GM10248 (cell line): ENCODE measurements around the gene STK38.

Experiments used
- CTCF ChIA-PET: fragments of 300-600 bp; sonication (Branson Sonifier 250); formaldehyde crosslinking; extraction: SDS; loops from one replicate; lab custom pipeline; 2021; ENCODE audit warnings: antibody characterized with exemption; lab: Yijun Ruan, JAX
- POLR2A ChIA-PET: fragments of 350-650 bp; sonication (Branson Sonifier 250); formaldehyde crosslinking; extraction: SDS; loops from one replicate; lab custom pipeline; 2020; ENCODE audit warnings: antibody characterized with exemption; lab: Yijun Ruan, JAX
- DNase-seq: peaks from one replicate; pipeline ENCODE4 v3.0.0; 2012; ENCODE audit errors: extremely low spot score
- CTCF ChIP-seq: IDR thresholded peaks from 2 replicates; pipeline ENCODE4 v1.5.1; 2012; ENCODE audit warnings: mild to moderate bottlenecking, low read depth; ENCODE audit errors: extremely low read depth, missing control alignments, control extremely low read depth

STK38 gene

DNA sequence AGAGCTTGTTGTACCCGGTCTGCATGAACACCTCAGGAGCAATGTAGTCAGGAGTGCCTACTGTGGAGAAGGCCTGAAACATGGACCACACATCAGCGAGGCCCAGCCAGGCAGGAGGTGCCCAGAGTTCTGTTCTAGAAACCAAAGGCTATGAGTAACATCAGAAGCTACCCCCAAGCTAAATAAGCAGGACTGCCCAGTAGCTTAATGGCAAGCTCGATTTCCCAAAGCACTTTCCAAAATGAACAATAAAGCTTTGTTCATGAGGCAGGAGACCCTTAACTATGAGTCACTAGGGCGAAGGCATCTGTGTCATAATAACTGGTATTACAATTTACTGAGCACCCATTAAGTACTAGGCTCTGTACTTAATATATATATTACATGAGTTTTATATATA is 47.4 kb downstream of the STK38 start:
- POLR2A ChIA-PET = no interaction called here
- no peak for DNase-seq
- CTCF ChIA-PET = interaction anchor here (0.8 to 1.7 kb wide), 7 partner anchors 8 to 22 kb away, joined by 3 to 5 read pairs (median 3); no protein-coding TSS in a partner anchor
- TF ChIP-seq CTCF = no peak

- DNase-seq = no peak
- POLR2A ChIA-PET = no interaction called here
- TF ChIP-seq CTCF = no peak
- CTCF ChIA-PET = interaction anchor here (1.1 kb wide), 1 partner anchor 15 kb away, joined by 3 read pairs; no protein-coding TSS in a partner anchor
Observed at GRCh38 chr6:36495086-36495485, 52.2 kb downstream of the STK38 start.

DNA sequence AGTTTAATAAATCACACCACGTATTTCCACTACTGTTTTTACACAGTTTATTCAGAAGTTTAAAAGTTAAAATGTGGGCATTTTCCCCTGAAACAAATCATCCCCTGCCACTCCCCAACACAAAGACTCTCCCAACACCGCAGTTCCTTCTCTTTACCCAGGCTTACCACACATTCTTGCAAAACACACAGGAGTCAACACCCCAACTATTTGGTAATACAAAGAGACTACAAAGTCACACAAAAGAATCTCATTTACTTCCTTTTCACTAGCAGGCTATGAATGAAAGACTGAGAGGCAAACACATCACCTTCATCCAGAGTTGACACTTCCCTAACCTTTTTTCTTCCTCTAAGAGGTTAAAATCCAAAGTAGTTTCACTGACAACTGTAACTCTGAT is 53.4 kb downstream of the STK38 start:
- no peak for TF ChIP-seq CTCF
- DNase-seq = no peak
- POLR2A ChIA-PET = no interaction called here
- CTCF ChIA-PET = no interaction called here

GRCh38 chr6:36493319-36493718 is 54.0 kb downstream of the STK38 start:
- CTCF ChIA-PET = interaction anchor here (1.1 kb wide), 1 partner anchor 11 kb away, joined by 3 read pairs; no protein-coding TSS in a partner anchor
- POLR2A ChIA-PET = interaction anchor here (0.6 kb wide), 2 partner anchors 13 to 15 kb away, joined by 3 to 8 read pairs; no protein-coding TSS in a partner anchor
- DNase-seq = no peak
- TF ChIP-seq CTCF = no peak

DNA sequence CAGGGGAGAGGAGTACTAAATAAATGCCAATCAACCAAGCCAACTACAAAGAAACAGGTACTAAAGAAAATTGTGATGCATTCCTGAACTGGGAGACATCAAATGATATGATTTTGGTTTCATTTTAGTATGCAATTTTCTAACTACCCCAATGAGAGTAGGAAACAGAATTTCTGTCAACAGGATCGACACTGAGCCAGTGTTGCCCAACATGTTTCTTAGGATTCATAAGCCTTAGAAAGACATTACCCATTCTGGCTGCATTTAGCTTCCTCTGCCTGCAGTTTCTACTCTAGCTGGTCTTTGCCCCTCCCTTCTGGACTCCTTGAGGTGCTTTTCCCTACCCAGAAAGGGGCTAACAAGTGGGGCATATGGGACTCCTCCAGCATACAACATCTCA is 54.7 kb downstream of the STK38 start:
- no peak for TF ChIP-seq CTCF
- ChIA-PET CTCF (interaction anchor here (1.1 kb wide), 1 partner anchor 11 kb away, joined by 3 read pairs; no protein-coding TSS in a partner anchor), POLR2A (interaction anchor here (0.6 kb wide), 2 partner anchors 13 to 14 kb away, joined by 3 to 8 read pairs; no protein-coding TSS in a partner anchor)
- no peak for DNase-seq

- DNase-seq = no peak
- no peak for TF ChIP-seq CTCF
- ChIA-PET CTCF (interaction anchor here (1.1 kb wide), 1 partner anchor 12 kb away, joined by 3 read pairs; no protein-coding TSS in a partner anchor), POLR2A (no interaction called here)
Observed at GRCh38 chr6:36492092-36492491, 55.2 kb downstream of the STK38 start.
